Measurements from ENCODE around the gene SFMBT2. TPM values are rescaled to one million over a fixed set of nuclear protein-coding genes. Genes with fewer than 3 reads are reported as not detected.

SFMBT2 gene
- total RNA-seq, 2 experiments from 2014 or later: 7.9 to 8.3 TPM

- intact Hi-C loops (cut with micrococcal nuclease; ENCODE audit: unreplicated experiment): no loop called here
- Histone ChIP-seq H3K79me2 (ENCODE audit: insufficient read depth, low read depth, low read length) (no peaks in the 10 kb centered on the region), H3K4me2 (ENCODE audit: low read length) (no peak overlapping the region), H3K4me3 (ENCODE audit: low read depth, low read length, poor library complexity, severe bottlenecking) (no peak overlapping the region), H3K4me1 (ENCODE audit: insufficient read depth, low read length, poor library complexity, severe bottlenecking) (no peaks in the 10 kb centered on the region), H3K9me3 (ENCODE audit: low read length) (no peaks in the 10 kb centered on the region), H2AFZ (ENCODE audit: low read length) (no peak overlapping the region), H3K36me3 (ENCODE audit: insufficient read depth, low read length) (no peaks in the 10 kb centered on the region; the same call in 1 of the 2 replicates), H4K20me1 (ENCODE audit: insufficient read depth, low read length) (no peaks in the 10 kb centered on the region), H3K27ac (ENCODE audit: low read depth, low read length, poor library complexity, severe bottlenecking) (no peak overlapping the region), H3K9me2 (ENCODE audit: insufficient read depth, low read length) (no peaks in the 10 kb centered on the region)
- TF ChIP-seq CTCF (conservative IDR thresholded peaks at IDR 0.05; ENCODE audit: low read length) (no peak), EZH2phosphoT487 (IDR thresholded peaks at IDR 0.05; ENCODE audit: borderline replicate concordance, low read depth, low read length) (no peak)
- POLR2A ChIA-PET: interaction anchor here (0.7 kb wide), 1 partner anchor 35 kb away, joined by 4 read pairs; no protein-coding TSS in a partner anchor
- CTCF ChIA-PET (ENCODE audit: unreplicated experiment): no interaction called here
- DNase-seq (ENCODE audit: low spot score): no peak
- BruUV-seq (replicated peaks): no TSS peak
Measured at GRCh38 chr10:7306147-7306546, 104.7 kb downstream of the SFMBT2 start.

DNA sequence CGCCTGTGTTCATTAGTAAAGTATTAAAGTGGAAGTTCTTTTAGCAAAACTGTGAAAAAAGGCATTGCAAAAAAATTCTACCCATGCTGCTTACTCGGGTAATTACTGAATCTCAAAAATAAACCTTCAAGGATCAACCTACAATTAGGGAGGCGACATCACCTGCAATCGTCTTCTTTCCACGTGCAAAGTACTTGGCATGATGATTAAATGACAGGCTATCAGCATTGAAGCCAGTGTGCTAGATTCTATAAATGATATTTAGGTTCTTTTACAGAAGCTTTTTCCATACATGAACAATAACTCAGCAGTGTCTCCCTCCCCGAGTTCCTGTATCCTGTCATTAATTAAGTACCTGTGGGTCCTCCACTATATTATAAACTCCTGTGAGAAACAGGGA, 105.8 kb downstream of the SFMBT2 start:
- Histone ChIP-seq H3K36me3 (ENCODE audit: insufficient read depth, low read length) (no peaks in the 10 kb centered on the region; the same call in 1 of the 2 replicates), H3K4me2 (ENCODE audit: low read length) (no peak overlapping the region), H4K20me1 (ENCODE audit: insufficient read depth, low read length) (no peaks in the 10 kb centered on the region), H3K4me1 (ENCODE audit: insufficient read depth, low read length, poor library complexity, severe bottlenecking) (no peaks in the 10 kb centered on the region), H3K79me2 (ENCODE audit: insufficient read depth, low read depth, low read length) (no peaks in the 10 kb centered on the region), H3K4me3 (ENCODE audit: low read depth, low read length, poor library complexity, severe bottlenecking) (no peak overlapping the region), H3K9me2 (ENCODE audit: insufficient read depth, low read length) (no peaks in the 10 kb centered on the region), H3K27ac (ENCODE audit: low read depth, low read length, poor library complexity, severe bottlenecking) (no peak overlapping the region), H3K9me3 (ENCODE audit: low read length) (no peaks in the 10 kb centered on the region), H2AFZ (ENCODE audit: low read length) (no peak overlapping the region)
- BruUV-seq (replicated peaks): no TSS peak
- intact Hi-C loops (cut with micrococcal nuclease; ENCODE audit: unreplicated experiment): no loop called here
- DNase-seq (ENCODE audit: low spot score): no peak
- ChIA-PET CTCF (ENCODE audit: unreplicated experiment) (no interaction called here), POLR2A (no interaction called here)
- no peak for TF ChIP-seq EZH2phosphoT487 (IDR thresholded peaks at IDR 0.05; ENCODE audit: borderline replicate concordance, low read depth, low read length)
- no peak for TF ChIP-seq CTCF (conservative IDR thresholded peaks at IDR 0.05; ENCODE audit: low read length)

DNA sequence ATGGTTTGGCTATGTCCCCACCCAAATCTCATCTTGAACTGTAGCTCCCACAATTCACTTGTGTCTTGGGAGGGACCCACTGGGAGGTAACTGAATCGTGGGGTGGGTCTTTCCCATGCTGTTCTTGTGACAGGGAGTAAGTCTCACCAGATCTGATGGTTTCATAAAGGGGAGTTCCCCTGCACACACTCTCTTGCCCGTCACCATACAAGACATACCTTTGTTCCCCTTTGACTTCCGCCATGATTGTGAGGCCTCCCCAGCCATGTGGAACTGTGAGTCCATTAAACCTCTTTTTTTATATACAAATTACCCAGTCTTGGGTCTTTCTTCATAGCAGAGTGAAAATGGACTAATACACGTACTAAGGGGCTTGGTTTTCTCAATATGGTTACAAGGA, 106.7 kb downstream of the SFMBT2 start:
- Histone ChIP-seq H3K27ac (ENCODE audit: low read depth, low read length, poor library complexity, severe bottlenecking) (no peak overlapping the region), H3K4me1 (ENCODE audit: insufficient read depth, low read length, poor library complexity, severe bottlenecking) (no peaks in the 10 kb centered on the region), H3K4me2 (ENCODE audit: low read length) (no peak overlapping the region), H4K20me1 (ENCODE audit: insufficient read depth, low read length) (no peaks in the 10 kb centered on the region), H3K4me3 (ENCODE audit: low read depth, low read length, poor library complexity, severe bottlenecking) (no peak overlapping the region), H3K36me3 (ENCODE audit: insufficient read depth, low read length) (no peaks in the 10 kb centered on the region; the same call in 1 of the 2 replicates), H3K9me2 (ENCODE audit: insufficient read depth, low read length) (no peaks in the 10 kb centered on the region), H3K9me3 (ENCODE audit: low read length) (no peaks in the 10 kb centered on the region), H2AFZ (ENCODE audit: low read length) (no peak overlapping the region), H3K79me2 (ENCODE audit: insufficient read depth, low read depth, low read length) (no peaks in the 10 kb centered on the region)
- POLR2A ChIA-PET: no interaction called here
- DNase-seq (ENCODE audit: low spot score): no peak
- CTCF ChIA-PET (ENCODE audit: unreplicated experiment): no interaction called here
- BruUV-seq (replicated peaks): no TSS peak
- TF ChIP-seq EZH2phosphoT487 (IDR thresholded peaks at IDR 0.05; ENCODE audit: borderline replicate concordance, low read depth, low read length) (no peak), CTCF (conservative IDR thresholded peaks at IDR 0.05; ENCODE audit: low read length) (no peak)
- intact Hi-C loops (cut with micrococcal nuclease; ENCODE audit: unreplicated experiment): no loop called here

Measured in OCI-LY7 (cell line).